Right lung (tissue), 5 donors: Measurements from ENCODE around the gene DNPH1. TPM values are rescaled to one million over a fixed set of nuclear protein-coding genes. Genes with fewer than 3 reads are reported as not detected.

Source experiments
- DNase-seq, 2 donors: peaks; one replicate each; pipeline ENCODE4 v3.0.0-alpha.2; 2013
- polyA plus RNA-seq, 5 donors: library from polyadenylated mRNA; unstranded; fragments of 120-200 nt; gene quantifications; one replicate each; pipeline versions ENCODE4 v1.2.1 to v1.2.3, GENCODE V29; 2013; ENCODE audit warnings: inconsistent platforms in 1 of 5, low replicate concordance in 1 of 5; ENCODE audit not compliant: insufficient read length in 5 of 5, insufficient read depth in 1 of 5

The DNPH1 gene
- polyA plus RNA-seq, 5 donors, result 21.3 to 44.9 (median 28.6) TPM

GRCh38 chr6:43185391-43185985 lies 43.8 kb downstream of the DNPH1 start:
- no peak for DNase-seq

GRCh38 chr6:43184268-43184985 lies 44.9 kb downstream of the DNPH1 start:
- DNase-seq, result no peak

GRCh38 chr6:43183441-43183840 lies 45.8 kb downstream of the DNPH1 start:
- DNase-seq, result no peak

GRCh38 chr6:43181942-43182860 lies 47.1 kb downstream of the DNPH1 start, which contains the start of gene CUL9:
CUL9 (plus strand) TSS chr6:43182196; CDS start chr6:43184311, 2,115 bp downstream.
- DNase-seq, result peak; percentile 78 to 83

GRCh38 chr6:43181621-43181941 lies 47.7 kb downstream of the DNPH1 start:
- DNase-seq, result no peak

GRCh38 chr6:43180985-43181384 lies 48.3 kb downstream of the DNPH1 start:
- no peak for DNase-seq

GRCh38 chr6:43180058-43180457 lies 49.2 kb downstream of the DNPH1 start:
- DNase-seq, result no peak

- no peak for DNase-seq
These were observed 50.1 kb downstream of the DNPH1 start for GRCh38 chr6:43178951-43179830.

GRCh38 chr6:43178150-43178549 lies 51.1 kb downstream of the DNPH1 start:
- no peak for DNase-seq

GRCh38 chr6:43176423-43176786 lies 52.9 kb downstream of the DNPH1 start:
- DNase-seq, result no peak

- DNase-seq, result no peak
These were observed 53.4 kb downstream of the DNPH1 start for GRCh38 chr6:43175676-43176422.

Other genes starting within 250 kb of the DNPH1 start
- 10 to 100 TPM; 60.3 to 71.3 (median 64.4) TPM for gene PPP2R5D, start 244.9 kb downstream of the DNPH1 start, polyA plus RNA-seq
- 10 to 100 TPM; 77.5 to 90.4 (median 86.1) TPM for gene MEA1, start 215.5 kb downstream of the DNPH1 start, polyA plus RNA-seq
- gene KLHDC3, start 215.2 kb downstream of the DNPH1 start, polyA plus RNA-seq, result 100 to 1,000 TPM in 3 of 5 donors, 10 to 100 TPM in 2; 94.1 to 113 (median 101) TPM
- gene RRP36, start 207.9 kb downstream of the DNPH1 start, polyA plus RNA-seq, result 10 to 100 TPM; 45.7 to 51.6 (median 50.2) TPM
- gene CUL7, start 175.6 kb downstream of the DNPH1 start, polyA plus RNA-seq, result 10 to 100 TPM; 33.6 to 51.1 (median 42.4) TPM
- gene MRPL2, start 170.0 kb downstream of the DNPH1 start, polyA plus RNA-seq, result 10 to 100 TPM; 35.8 to 54.1 (median 43.8) TPM
- gene KLC4, start 169.8 kb downstream of the DNPH1 start, polyA plus RNA-seq, result 10 to 100 TPM; 44.0 to 59.8 (median 45.1) TPM
- gene PTK7, start 153.2 kb downstream of the DNPH1 start, polyA plus RNA-seq, result 100 to 1,000 TPM; 232 to 304 (median 271) TPM
- gene SRF, start 58.2 kb downstream of the DNPH1 start, polyA plus RNA-seq, result 10 to 100 TPM; 20.5 to 31.5 (median 27.1) TPM
- 10 to 100 TPM; 32.2 to 40.3 (median 37.6) TPM for gene CUL9, start 47.3 kb downstream of the DNPH1 start, polyA plus RNA-seq
- gene TTBK1, start 14.0 kb upstream of the DNPH1 start, polyA plus RNA-seq, result under 1 TPM; 0.27 to 0.87 (median 0.56) TPM
- gene SLC22A7, start 68.8 kb upstream of the DNPH1 start, polyA plus RNA-seq, result under 1 TPM in 4 of 5 donors, not detected in 1; 0.17 to 0.39 (median 0.24) TPM
- 1 to 10 TPM; 3.1 to 6.2 (median 3.9) TPM for gene CRIP3, start 79.3 kb upstream of the DNPH1 start, polyA plus RNA-seq
- 10 to 100 TPM; 25.8 to 35.4 (median 31.6) TPM for gene ZNF318, start 140.2 kb upstream of the DNPH1 start, polyA plus RNA-seq
- gene ABCC10, start 198.1 kb upstream of the DNPH1 start, polyA plus RNA-seq, result 10 to 100 TPM; 19.7 to 29.2 (median 25.5) TPM
- gene DLK2, start 226.1 kb upstream of the DNPH1 start, polyA plus RNA-seq, result 1 to 10 TPM; 1.2 to 2.6 (median 1.8) TPM
- gene TJAP1, start 248.1 kb upstream of the DNPH1 start, polyA plus RNA-seq, result 10 to 100 TPM; 32.6 to 45.4 (median 42.9) TPM